Measurements from ENCODE around the gene IRF1.

Gene IRF1

DNA sequence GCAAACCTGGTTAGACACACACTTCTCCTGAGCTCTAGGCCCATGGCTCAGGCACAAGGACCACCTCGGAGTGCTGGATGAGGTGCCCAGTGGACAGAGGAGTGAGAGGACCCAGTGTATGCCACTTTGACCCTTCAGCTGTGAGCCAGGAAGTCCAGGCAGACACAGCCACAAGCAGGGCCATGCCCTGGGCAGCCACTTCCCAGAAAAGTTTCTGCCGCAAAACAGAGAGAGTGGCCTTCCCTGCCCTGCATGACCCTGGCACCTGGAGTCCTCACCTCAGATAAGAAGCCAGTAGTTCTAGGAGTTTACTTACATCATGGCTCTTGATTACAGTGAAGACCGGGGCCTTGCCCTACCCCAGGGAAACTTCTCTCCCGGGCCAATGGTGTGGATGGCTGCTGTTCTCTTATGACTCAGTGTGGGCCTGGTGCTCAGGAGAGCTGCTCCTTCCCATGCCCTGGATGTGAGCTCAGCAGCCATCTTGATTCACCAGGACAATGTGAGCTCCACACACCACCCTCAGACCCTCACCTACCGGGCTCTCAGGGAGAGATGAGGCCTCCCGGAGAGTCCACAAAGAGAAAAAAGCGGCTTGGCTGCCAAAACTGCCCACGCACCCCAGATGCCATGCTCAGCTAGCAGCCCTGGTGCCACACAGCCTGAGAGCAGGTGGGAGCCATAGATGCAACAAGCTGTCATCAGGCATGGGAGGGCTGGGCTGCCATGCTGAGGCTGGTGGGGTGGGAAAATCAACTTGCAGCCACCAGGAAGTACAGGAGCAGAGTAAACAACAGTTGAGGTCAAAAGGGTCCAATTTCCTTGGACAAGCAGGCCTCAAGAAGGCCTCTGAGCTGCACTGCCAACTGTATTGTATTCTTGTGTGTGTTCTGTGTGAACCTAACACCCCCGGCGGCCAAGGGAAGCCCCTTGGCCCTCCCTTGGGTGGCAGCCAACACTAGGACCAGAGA, 11.7 kb upstream of the IRF1 start:
- Mint-ChIP-seq H3K27me3 (ENCODE audit: low read depth, poor library complexity) (peaks cover 16% of the 10 kb centered on the region), H3K4me1 (peaks cover 24% of the 10 kb centered on the region), H3K9me3 (no peaks in the 10 kb centered on the region), H3K27ac (no peak overlapping the region), H3K36me3 (ENCODE audit: low read depth) (no peaks in the 10 kb centered on the region), H3K4me3 (no peak overlapping the region)
- TF ChIP-seq, protein P1, sequence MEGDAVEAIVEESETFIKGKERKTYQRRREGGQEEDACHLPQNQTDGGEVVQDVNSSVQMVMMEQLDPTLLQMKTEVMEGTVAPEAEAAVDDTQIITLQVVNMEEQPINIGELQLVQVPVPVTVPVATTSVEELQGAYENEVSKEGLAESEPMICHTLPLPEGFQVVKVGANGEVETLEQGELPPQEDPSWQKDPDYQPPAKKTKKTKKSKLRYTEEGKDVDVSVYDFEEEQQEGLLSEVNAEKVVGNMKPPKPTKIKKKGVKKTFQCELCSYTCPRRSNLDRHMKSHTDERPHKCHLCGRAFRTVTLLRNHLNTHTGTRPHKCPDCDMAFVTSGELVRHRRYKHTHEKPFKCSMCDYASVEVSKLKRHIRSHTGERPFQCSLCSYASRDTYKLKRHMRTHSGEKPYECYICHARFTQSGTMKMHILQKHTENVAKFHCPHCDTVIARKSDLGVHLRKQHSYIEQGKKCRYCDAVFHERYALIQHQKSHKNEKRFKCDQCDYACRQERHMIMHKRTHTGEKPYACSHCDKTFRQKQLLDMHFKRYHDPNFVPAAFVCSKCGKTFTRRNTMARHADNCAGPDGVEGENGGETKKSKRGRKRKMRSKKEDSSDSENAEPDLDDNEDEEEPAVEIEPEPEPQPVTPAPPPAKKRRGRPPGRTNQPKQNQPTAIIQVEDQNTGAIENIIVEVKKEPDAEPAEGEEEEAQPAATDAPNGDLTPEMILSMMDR (IDR thresholded peaks at IDR 0.05): no peak
- no peak for DNase-seq

GRCh38 chr5:132501629-132501956, 11.0 kb upstream of the IRF1 start:
- Mint-ChIP-seq H3K4me1 (peaks cover 24% of the 10 kb centered on the region), H3K4me3 (no peak overlapping the region)

GRCh38 chr5:132500931-132501628, 10.5 kb upstream of the IRF1 start:
- Mint-ChIP-seq H3K4me1 (peaks cover 21% of the 10 kb centered on the region), H3K36me3 (ENCODE audit: low read depth) (no peaks in the 10 kb centered on the region), H3K4me3 (no peak overlapping the region), H3K27me3 (ENCODE audit: low read depth, poor library complexity) (peaks cover 16% of the 10 kb centered on the region), H3K27ac (no peak overlapping the region), H3K9me3 (no peaks in the 10 kb centered on the region)
- peak; percentile 62 for DNase-seq
- TF ChIP-seq, protein P1 (IDR thresholded peaks at IDR 0.05): peak; percentile 71

More at GRCh38 chr5:132501629-132501956, 11.0 kb upstream of the IRF1 start:
- TF ChIP-seq, protein P1 (IDR thresholded peaks at IDR 0.05): no peak
- no peaks in the 10 kb centered on the region for H3K36me3 Mint-ChIP-seq (ENCODE audit: low read depth)
- DNase-seq: no peak
- no peak overlapping the region for H3K27ac Mint-ChIP-seq
- no peaks in the 10 kb centered on the region for H3K9me3 Mint-ChIP-seq
- H3K27me3 Mint-ChIP-seq (ENCODE audit: low read depth, poor library complexity): peaks cover 16% of the 10 kb centered on the region

DNA sequence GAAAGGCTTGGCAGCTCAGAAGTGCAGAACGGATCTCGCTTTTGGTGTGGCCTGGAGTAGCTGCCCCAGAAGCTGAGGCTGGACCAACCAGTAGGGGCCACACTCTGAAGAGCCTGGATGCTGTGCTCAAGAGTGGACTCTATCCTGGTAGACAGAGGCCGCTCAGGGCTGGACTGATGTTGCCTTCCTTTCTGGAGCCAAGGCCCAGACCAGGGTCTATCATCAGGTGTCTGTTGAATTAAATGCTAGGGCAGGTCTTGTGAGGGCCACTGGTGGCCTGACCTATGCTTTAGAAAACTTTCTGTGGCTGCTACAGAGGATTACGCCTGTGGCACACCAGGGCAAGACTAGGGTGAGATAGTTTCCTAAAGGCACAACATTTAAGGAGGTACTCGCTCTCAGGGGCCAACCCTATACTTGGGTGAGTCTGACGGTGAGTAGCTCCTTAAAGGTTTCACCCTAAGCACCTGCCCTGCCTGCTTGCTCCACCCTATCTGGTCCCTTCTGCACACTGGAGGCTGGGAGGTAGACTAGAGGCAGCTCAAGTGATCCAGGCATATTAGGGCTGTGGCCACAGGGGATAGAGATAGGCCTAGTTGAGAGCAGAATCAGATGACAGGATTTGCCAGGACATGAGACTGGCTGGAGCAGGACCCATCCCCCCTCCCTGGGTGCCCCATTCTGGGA, 9.8 kb upstream of the IRF1 start:
- Mint-ChIP-seq H3K36me3 (ENCODE audit: low read depth) (no peaks in the 10 kb centered on the region), H3K4me1 (peaks cover 20% of the 10 kb centered on the region), H3K27ac (no peak overlapping the region), H3K9me3 (no peaks in the 10 kb centered on the region), H3K27me3 (ENCODE audit: low read depth, poor library complexity) (peaks cover 16% of the 10 kb centered on the region), H3K4me3 (no peak overlapping the region)
- no peak for DNase-seq
- TF ChIP-seq, protein P1 (IDR thresholded peaks at IDR 0.05): no peak

DNA sequence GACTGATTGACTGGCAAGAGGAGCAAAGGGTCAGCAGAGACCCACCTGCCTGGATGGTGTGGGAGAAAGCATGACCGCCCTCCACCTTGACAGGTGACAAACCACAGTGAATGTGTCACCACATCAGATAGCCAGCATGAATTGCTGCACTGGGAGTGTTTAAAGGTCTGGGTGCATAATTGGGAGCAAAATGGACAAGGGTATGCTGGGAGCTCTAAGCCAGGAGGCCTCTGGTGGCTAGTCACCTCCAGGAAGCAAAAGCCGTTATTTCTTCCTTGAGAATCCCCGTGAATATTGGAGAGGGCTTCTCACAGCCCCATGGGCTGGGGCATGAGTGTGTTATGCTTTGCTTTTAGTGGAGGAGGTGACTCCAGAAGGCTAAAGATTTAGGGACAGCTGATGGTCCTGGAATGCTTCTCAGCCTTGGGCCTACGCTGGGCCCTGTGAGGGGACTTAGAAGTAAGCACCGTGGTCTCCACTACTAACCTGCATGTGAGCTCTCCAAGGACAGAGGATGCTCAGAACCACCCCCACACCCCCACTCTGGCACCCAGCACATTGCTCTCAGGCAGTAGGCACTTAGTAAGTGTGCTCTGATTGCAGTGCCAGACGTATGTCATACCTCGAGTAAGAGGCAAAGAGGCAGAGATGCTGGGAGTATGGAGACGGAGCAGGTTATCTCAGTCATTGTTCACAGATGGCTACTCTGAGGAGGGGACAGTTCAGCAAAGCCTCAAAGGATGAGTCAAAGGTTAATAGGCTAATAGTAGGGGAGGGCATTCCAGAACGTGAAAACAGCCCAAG, 9.1 kb upstream of the IRF1 start:
- no peak overlapping the region for H3K27ac Mint-ChIP-seq
- TF ChIP-seq, protein P1 (IDR thresholded peaks at IDR 0.05): no peak

More for the DNA sequence above, 9.1 kb upstream of the IRF1 start:
- DNase-seq: no peak
- peaks cover 26% of the 10 kb centered on the region for H3K4me1 Mint-ChIP-seq
- no peaks in the 10 kb centered on the region for H3K9me3 Mint-ChIP-seq
- no peak overlapping the region for H3K4me3 Mint-ChIP-seq
- H3K27me3 Mint-ChIP-seq (ENCODE audit: low read depth, poor library complexity): peaks cover 18% of the 10 kb centered on the region
- no peaks in the 10 kb centered on the region for H3K36me3 Mint-ChIP-seq (ENCODE audit: low read depth)
